ENCODE data around the gene PLEKHM2.

DNA sequence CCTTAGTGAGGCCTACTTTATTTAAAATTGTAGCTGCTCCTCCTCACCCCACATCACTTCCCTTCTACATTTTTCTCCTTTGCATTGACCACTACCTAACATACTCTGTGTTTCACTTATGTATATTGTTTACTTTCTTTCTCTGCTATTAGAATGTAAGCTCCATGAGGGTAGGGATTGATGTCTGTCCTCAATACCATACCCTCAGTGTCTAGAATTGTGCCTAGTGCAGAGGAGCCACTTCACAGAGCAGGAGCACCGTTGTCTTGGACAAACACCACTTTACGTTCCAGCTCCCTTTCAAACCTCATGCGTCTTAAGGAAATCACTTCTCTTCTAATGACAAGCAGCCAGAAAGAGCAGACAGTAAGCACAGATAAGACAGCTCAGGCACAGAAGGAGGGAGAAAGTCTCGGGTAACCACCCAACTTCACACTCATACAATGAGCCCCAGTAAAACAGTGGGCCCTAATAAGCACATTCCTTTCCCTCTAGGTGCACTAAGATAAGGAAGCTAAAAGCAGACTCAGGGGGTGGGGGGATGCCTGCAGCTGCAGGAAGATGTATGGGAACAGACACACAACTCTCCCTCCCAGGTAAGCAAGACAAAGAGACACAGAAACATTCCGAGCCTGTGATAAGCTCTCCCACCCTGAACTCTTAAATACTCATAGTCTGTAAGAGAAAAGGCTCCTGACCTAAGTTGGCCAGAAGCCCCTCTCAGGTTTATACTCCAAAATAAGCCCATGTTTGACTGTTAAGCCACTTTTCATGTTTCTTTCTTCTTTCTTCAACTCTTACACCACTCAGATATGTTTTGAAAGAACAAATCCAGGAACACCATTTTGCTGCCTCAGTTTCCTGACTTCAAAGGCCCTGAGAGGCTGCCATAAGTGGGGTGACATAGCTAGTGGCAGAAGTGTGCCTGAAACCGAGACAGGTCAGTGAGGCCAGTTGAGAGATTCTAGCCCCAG lies 7.1 kb upstream of the PLEKHM2 start:
- TF ChIP-seq, protein P1, sequence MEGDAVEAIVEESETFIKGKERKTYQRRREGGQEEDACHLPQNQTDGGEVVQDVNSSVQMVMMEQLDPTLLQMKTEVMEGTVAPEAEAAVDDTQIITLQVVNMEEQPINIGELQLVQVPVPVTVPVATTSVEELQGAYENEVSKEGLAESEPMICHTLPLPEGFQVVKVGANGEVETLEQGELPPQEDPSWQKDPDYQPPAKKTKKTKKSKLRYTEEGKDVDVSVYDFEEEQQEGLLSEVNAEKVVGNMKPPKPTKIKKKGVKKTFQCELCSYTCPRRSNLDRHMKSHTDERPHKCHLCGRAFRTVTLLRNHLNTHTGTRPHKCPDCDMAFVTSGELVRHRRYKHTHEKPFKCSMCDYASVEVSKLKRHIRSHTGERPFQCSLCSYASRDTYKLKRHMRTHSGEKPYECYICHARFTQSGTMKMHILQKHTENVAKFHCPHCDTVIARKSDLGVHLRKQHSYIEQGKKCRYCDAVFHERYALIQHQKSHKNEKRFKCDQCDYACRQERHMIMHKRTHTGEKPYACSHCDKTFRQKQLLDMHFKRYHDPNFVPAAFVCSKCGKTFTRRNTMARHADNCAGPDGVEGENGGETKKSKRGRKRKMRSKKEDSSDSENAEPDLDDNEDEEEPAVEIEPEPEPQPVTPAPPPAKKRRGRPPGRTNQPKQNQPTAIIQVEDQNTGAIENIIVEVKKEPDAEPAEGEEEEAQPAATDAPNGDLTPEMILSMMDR (conservative IDR thresholded peaks at IDR 0.05; ENCODE audit: low read depth, low read length), result no peak
- no peak for TF ChIP-seq POLR2A (IDR thresholded peaks at IDR 0.05; ENCODE audit: low read depth, low read length)
- TF ChIP-seq, protein P2, sequence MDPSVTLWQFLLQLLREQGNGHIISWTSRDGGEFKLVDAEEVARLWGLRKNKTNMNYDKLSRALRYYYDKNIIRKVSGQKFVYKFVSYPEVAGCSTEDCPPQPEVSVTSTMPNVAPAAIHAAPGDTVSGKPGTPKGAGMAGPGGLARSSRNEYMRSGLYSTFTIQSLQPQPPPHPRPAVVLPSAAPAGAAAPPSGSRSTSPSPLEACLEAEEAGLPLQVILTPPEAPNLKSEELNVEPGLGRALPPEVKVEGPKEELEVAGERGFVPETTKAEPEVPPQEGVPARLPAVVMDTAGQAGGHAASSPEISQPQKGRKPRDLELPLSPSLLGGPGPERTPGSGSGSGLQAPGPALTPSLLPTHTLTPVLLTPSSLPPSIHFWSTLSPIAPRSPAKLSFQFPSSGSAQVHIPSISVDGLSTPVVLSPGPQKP (IDR thresholded peaks at IDR 0.05; ENCODE audit: borderline replicate concordance, low read depth, low read length), result no peak

Measured in IMR-90 (cell line).